H9 (cell line): ENCODE measurements around the gene MYH7. TPM values are rescaled to one million over a fixed set of nuclear protein-coding genes. Genes with fewer than 3 reads are reported as not detected.

Experiments used
- DNase-seq: peaks from one replicate; pipeline ENCODE4 v3.0.0-alpha.2; 2017
- H2AFZ ChIP-seq: one replicate; pipeline ENCODE4 v1.6.1; 2013; ENCODE audit warnings: mild to moderate bottlenecking, low read length, control low read depth, moderate library complexity
- H2AK5ac ChIP-seq: 2 replicates; pipeline ENCODE4 v1.6.1; 2013; ENCODE audit warnings: low read length, control low read depth, mixed read lengths; ENCODE audit not compliant: insufficient read length
- H2BK120ac ChIP-seq: one replicate; pipeline ENCODE4 v1.6.1; 2013; ENCODE audit warnings: low read depth, mild to moderate bottlenecking, low read length, control low read depth, inconsistent platforms; ENCODE audit not compliant: poor library complexity, severe bottlenecking
- H2BK12ac ChIP-seq: 2 replicates; pipeline ENCODE4 v1.6.1; 2013; ENCODE audit warnings: low read length, control low read depth, mixed read lengths, low read depth; ENCODE audit not compliant: insufficient read length
- H2BK15ac ChIP-seq: 2 replicates; pipeline ENCODE4 v1.6.1; 2013; ENCODE audit warnings: low read depth, low read length, control low read depth
- H2BK20ac ChIP-seq: one replicate; pipeline ENCODE4 v1.6.1; 2013; ENCODE audit warnings: low read depth, mild to moderate bottlenecking, low read length, control low read depth, inconsistent platforms; ENCODE audit not compliant: poor library complexity, severe bottlenecking
- H2BK5ac ChIP-seq: 2 replicates; pipeline ENCODE4 v1.6.1; 2013; ENCODE audit warnings: low read length, control low read depth, mixed read lengths; ENCODE audit not compliant: insufficient read length
- H3K14ac ChIP-seq: 2 replicates; pipeline ENCODE4 v1.6.1; 2013; ENCODE audit warnings: low read length, control low read depth; ENCODE audit not compliant: insufficient read depth
- H3K18ac ChIP-seq: 2 replicates; pipeline ENCODE4 v1.6.1; 2013; ENCODE audit warnings: low read depth, mild to moderate bottlenecking, mixed read lengths, low read length, control low read depth; ENCODE audit not compliant: insufficient read length
- H3K23ac ChIP-seq: 2 replicates; pipeline ENCODE4 v1.6.1; 2013; ENCODE audit warnings: low read length, control low read depth, mixed read lengths, low read depth; ENCODE audit not compliant: insufficient read length
- H3K23me2 ChIP-seq: 2 replicates; pipeline ENCODE4 v1.6.1; 2013; ENCODE audit warnings: low read depth, mild to moderate bottlenecking, mixed read lengths, low read length, control low read depth; ENCODE audit not compliant: insufficient read length, poor library complexity, severe bottlenecking
- H3K27ac ChIP-seq: 2 replicates; pipeline ENCODE4 v1.5.1; 2013; ENCODE audit warnings: low read length, control low read depth, mixed read lengths, low read depth; ENCODE audit not compliant: insufficient read length
- H3K27me3 ChIP-seq: 2 replicates; pipeline ENCODE4 v1.6.1; 2013; ENCODE audit warnings: low read length, control low read depth, inconsistent platforms; ENCODE audit not compliant: insufficient read depth
- H3K4ac ChIP-seq: 2 replicates; pipeline ENCODE4 v1.6.1; 2013; ENCODE audit warnings: low read depth, mild to moderate bottlenecking, control low read depth, inconsistent platforms, low read length, moderate library complexity
- H3K4me1 ChIP-seq: 2 replicates; pipeline ENCODE4 v1.6.1; 2013; ENCODE audit warnings: low read length, control low read depth, inconsistent platforms; ENCODE audit not compliant: insufficient read depth
- H3K4me2 ChIP-seq: 2 replicates; pipeline ENCODE4 v1.6.1; 2013; ENCODE audit warnings: low read length, control low read depth, mixed read lengths; ENCODE audit not compliant: insufficient read length, insufficient read depth
- H3K56ac ChIP-seq: 2 replicates; pipeline ENCODE4 v1.6.1; 2013; ENCODE audit warnings: low read depth, mild to moderate bottlenecking, mixed read lengths, low read length, control low read depth; ENCODE audit not compliant: insufficient read length
- H3K79me1 ChIP-seq: 2 replicates; pipeline ENCODE4 v1.6.1; 2013; ENCODE audit warnings: low read depth, mild to moderate bottlenecking, moderate library complexity, low read length, control low read depth, inconsistent platforms; ENCODE audit not compliant: insufficient read depth, poor library complexity, severe bottlenecking
- H3K79me2 ChIP-seq: 2 replicates; pipeline ENCODE4 v1.6.1; 2013; ENCODE audit warnings: low read length, control low read depth, inconsistent platforms; ENCODE audit not compliant: insufficient read depth
- H3K9ac ChIP-seq: 2 replicates; pipeline ENCODE4 v1.6.1; 2013; ENCODE audit warnings: low read length, control low read depth, mixed read lengths; ENCODE audit not compliant: insufficient read length; ENCODE audit errors: extremely low read depth
- H3K9me3 ChIP-seq: one replicate; pipeline ENCODE4 v1.6.1; 2013; ENCODE audit warnings: low read depth, low read length, inconsistent platforms; ENCODE audit not compliant: control insufficient read depth
- H3T11ph ChIP-seq: one replicate; pipeline ENCODE4 v1.6.1; 2013; ENCODE audit warnings: mild to moderate bottlenecking, low read length, control low read depth, inconsistent platforms
- H4K20me1 ChIP-seq: one replicate; pipeline ENCODE4 v1.6.1; 2013; ENCODE audit not compliant: control insufficient read depth, insufficient read length, insufficient read depth
- H4K5ac ChIP-seq: 2 replicates; pipeline ENCODE4 v1.6.1; 2013; ENCODE audit warnings: low read depth, mild to moderate bottlenecking, mixed read lengths, low read length, control low read depth; ENCODE audit not compliant: insufficient read length
- H4K8ac ChIP-seq: replicated peaks from 2 replicates; pipeline ENCODE4 v1.6.1; 2013; ENCODE audit warnings: low read length, control low read depth, mixed read lengths, low read depth; ENCODE audit not compliant: insufficient read length
- H4K91ac ChIP-seq: 2 replicates; pipeline ENCODE4 v1.6.1; 2013; ENCODE audit warnings: low read depth, mild to moderate bottlenecking, moderate library complexity, mixed read lengths, low read length, control low read depth; ENCODE audit not compliant: insufficient read length
- H3K27ac Mint-ChIP-seq, 3 experiments: 2 replicates in 2 of 3; 3 replicates in 1 of 3; pipeline ENCODE4 v1.8.0; 2020 to 2021; ENCODE audit warnings: mixed read lengths in 3 of 3, mild to moderate bottlenecking in 1 of 3, moderate library complexity in 1 of 3
- H3K27me3 Mint-ChIP-seq: 2 replicates; pipeline ENCODE4 v1.8.0; 2021; ENCODE audit warnings: low read depth, mild to moderate bottlenecking, moderate library complexity, mixed read lengths
- H3K36me3 Mint-ChIP-seq, 3 experiments: 2 replicates in 2 of 3; 3 replicates in 1 of 3; pipeline ENCODE4 v1.8.0; 2020 to 2021; ENCODE audit warnings: low read depth in 3 of 3, mixed read lengths in 3 of 3; ENCODE audit not compliant: insufficient read depth in 1 of 3
- H3K4me1 Mint-ChIP-seq, 2 experiments: 2 replicates each; pipeline ENCODE4 v1.8.0; 2020; ENCODE audit warnings: mixed read lengths in 2 of 2
- H3K4me3 Mint-ChIP-seq, 2 experiments: 2 replicates in 1 of 2; 3 replicates in 1 of 2; pipeline ENCODE4 v1.8.0; 2020 to 2021; ENCODE audit warnings: mild to moderate bottlenecking in 2 of 2, mixed read lengths in 2 of 2, moderate library complexity in 1 of 2
- H3K9me3 Mint-ChIP-seq, 2 experiments: 2 replicates in 1 of 2; 3 replicates in 1 of 2; pipeline ENCODE4 v1.8.0; 2020; ENCODE audit warnings: mild to moderate bottlenecking in 2 of 2, mixed read lengths in 2 of 2, moderate library complexity in 1 of 2
- WGBS: extraction: QIAGEN DNeasy Blood & Tissue Kit; methylation state at CpG from one replicate; pipeline ENCODE4 v1.1.7; 2013; ENCODE audit warnings: missing lambda C conversion rate, low lambda C conversion rate, mixed read lengths; ENCODE audit not compliant: insufficient read length; ENCODE audit errors: extremely low coverage; 5-methylcytosine and 5-hydroxymethylcytosine counted together
- total RNA-seq: library from RNA; stranded (reverse); gene quantifications from 2 replicates; pipeline ENCODE4 v1.2.1, GENCODE V29; 2021
- TF ChIP-seq, protein P1 (sequence below): fragments of 200-600 bp; sonication (generic); conservative IDR thresholded peaks from 3 replicates; pipeline ENCODE4 v1.8.0; 2021; ENCODE audit warnings: antibody characterized with exemption, mild to moderate bottlenecking

The MYH7 gene
- total RNA-seq, 1 experiment from 2014 or later = not detected

DNA sequence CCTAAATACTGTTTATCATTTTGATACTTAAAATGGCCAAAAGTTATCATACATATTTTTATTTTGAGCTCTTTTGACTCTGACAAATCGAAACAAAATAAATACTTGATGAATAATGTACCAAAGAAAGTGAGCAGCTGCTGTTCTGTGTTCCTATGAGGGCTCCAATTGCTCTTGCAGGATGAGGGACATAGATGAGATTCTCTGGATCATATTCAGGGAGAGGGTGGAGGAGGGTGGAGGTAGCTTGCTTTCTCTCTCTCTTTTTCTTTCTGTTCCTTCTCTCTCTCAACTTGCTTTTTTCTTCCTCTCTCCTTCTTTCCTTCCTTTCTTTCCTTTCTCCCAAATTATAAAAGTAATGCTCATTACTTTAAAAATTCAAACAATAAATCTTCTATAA is 8.9 kb upstream of the MYH7 start:
- no peak for DNase-seq
- Mint-ChIP-seq H3K4me1 (peaks cover 30 to 31% of the 10 kb centered on the region in 2 experiments), H3K9me3 (no peaks in the 10 kb centered on the region; a peak in 1 of 5 replicates), H3K4me3 (no peak overlapping the region), H3K36me3 (no peaks in the 10 kb centered on the region), H3K27me3 (peaks cover 38% of the 10 kb centered on the region), H3K27ac (no peak overlapping the region)
- Histone ChIP-seq H2BK20ac (no peak overlapping the region), H3K27me3 (no peaks in the 10 kb centered on the region; the same call in 1 of the 2 replicates), H4K91ac (no peak overlapping the region), H3K23ac (no peak overlapping the region), H3T11ph (no peak overlapping the region), H4K5ac (no peak overlapping the region), H2BK120ac (no peak overlapping the region), H2BK15ac (no peak overlapping the region), H3K56ac (no peak overlapping the region), H3K79me2 (no peaks in the 10 kb centered on the region), H3K4ac (no peak overlapping the region), H3K27ac (no peak overlapping the region), H3K9ac (no peak overlapping the region), H3K4me1 (no peaks in the 10 kb centered on the region), H3K4me2 (no peak overlapping the region), H3K14ac (no peak overlapping the region), H2AK5ac (no peak overlapping the region), H2BK12ac (no peak overlapping the region), H2AFZ (no peak overlapping the region), H3K18ac (no peak overlapping the region), H4K8ac (no peak overlapping the region), H4K20me1 (no peaks in the 10 kb centered on the region), H3K79me1 (no peaks in the 10 kb centered on the region), H3K9me3 (no peaks in the 10 kb centered on the region), H3K23me2 (no peaks in the 10 kb centered on the region), H2BK5ac (no peak overlapping the region)
- no CpG with 5 or more reads among the region's 1 CpG for WGBS
- TF ChIP-seq, protein P1, sequence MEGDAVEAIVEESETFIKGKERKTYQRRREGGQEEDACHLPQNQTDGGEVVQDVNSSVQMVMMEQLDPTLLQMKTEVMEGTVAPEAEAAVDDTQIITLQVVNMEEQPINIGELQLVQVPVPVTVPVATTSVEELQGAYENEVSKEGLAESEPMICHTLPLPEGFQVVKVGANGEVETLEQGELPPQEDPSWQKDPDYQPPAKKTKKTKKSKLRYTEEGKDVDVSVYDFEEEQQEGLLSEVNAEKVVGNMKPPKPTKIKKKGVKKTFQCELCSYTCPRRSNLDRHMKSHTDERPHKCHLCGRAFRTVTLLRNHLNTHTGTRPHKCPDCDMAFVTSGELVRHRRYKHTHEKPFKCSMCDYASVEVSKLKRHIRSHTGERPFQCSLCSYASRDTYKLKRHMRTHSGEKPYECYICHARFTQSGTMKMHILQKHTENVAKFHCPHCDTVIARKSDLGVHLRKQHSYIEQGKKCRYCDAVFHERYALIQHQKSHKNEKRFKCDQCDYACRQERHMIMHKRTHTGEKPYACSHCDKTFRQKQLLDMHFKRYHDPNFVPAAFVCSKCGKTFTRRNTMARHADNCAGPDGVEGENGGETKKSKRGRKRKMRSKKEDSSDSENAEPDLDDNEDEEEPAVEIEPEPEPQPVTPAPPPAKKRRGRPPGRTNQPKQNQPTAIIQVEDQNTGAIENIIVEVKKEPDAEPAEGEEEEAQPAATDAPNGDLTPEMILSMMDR = no peak
